Renal cortex interstitium (tissue), 15 donors: ENCODE measurements around the gene GEMIN5. TPM values are rescaled to one million over a fixed set of nuclear protein-coding genes. Genes with fewer than 3 reads are reported as not detected.
"Not testable (repeated sequence)": the region's sequence is repeated elsewhere in the genome, so short reads cannot be mapped to it uniquely, and the experiment has no call there.

ENCODE experiments used
- DNase-seq, 11 donors: peaks; one replicate each; pipeline ENCODE4 v3.0.0-alpha.2; 2013; ENCODE audit warnings: low read depth in 9 of 11, low spot score in 4 of 11; ENCODE audit errors: extremely low read depth in 1 of 11
- long read RNA-seq, 16 experiments: transcript quantifications; one replicate each; lab custom pipeline, GENCODE V29; 2026
- polyA plus RNA-seq, 3 donors: library from polyadenylated mRNA; unstranded; fragments of 120-200 nt; gene quantifications; one replicate each; pipeline ENCODE4 v1.2.1, GENCODE V29; 2013; ENCODE audit not compliant: insufficient read length in 3 of 3

GEMIN5 gene
- 10 to 100 TPM; 21.1 to 23.1 (median 21.2) TPM for polyA plus RNA-seq
- long read RNA-seq, donor 1, result 0 reads
- long read RNA-seq, donor 2, result 0 reads
- long read RNA-seq, donor 3, result 0 reads
- long read RNA-seq, donor 4, full-length matches to known transcripts, result 2 of 2 reads
- long read RNA-seq, donor 4, partial matches to known transcripts, result 0 of 2 reads
- long read RNA-seq, donor 4, other reads (novel, unspliced or antisense), result 0 of 2 reads
- long read RNA-seq, donor 5, result 0 reads
- long read RNA-seq, donor 6, result 0 reads
- long read RNA-seq, donor 7, partial matches to known transcripts, result 184 of 184 reads
- long read RNA-seq, donor 7, other reads (novel, unspliced or antisense), result 0 of 184 reads
- long read RNA-seq, donor 8, result 0 reads
- long read RNA-seq, donor 9, result 0 reads
- long read RNA-seq, donor 10, partial matches to known transcripts, result 0 of 1 reads
- long read RNA-seq, donor 10, other reads (novel, unspliced or antisense), result 0 of 1 reads
- long read RNA-seq, donor 11, full-length matches to known transcripts, result 1 of 1 reads
- long read RNA-seq, donor 11, partial matches to known transcripts, result 0 of 1 reads
- long read RNA-seq, donor 11, other reads (novel, unspliced or antisense), result 0 of 1 reads
- long read RNA-seq, donor 12, result 0 reads
- long read RNA-seq, donor 13, result 0 reads
- long read RNA-seq, donor 14, full-length matches to known transcripts, result 1 of 1 reads
- long read RNA-seq, donor 14, partial matches to known transcripts, result 0 of 1 reads
- long read RNA-seq, donor 14, other reads (novel, unspliced or antisense), result 0 of 1 reads
- long read RNA-seq, donor 15, partial matches to known transcripts, result 38 of 55 reads
- long read RNA-seq, donor 15, other reads (novel, unspliced or antisense), result 17 of 55 reads
- long read RNA-seq, donor 16, full-length matches to known transcripts, result 1 of 1 reads
- long read RNA-seq, donor 16, partial matches to known transcripts, result 0 of 1 reads
- long read RNA-seq, donor 16, other reads (novel, unspliced or antisense), result 0 of 1 reads

- DNase-seq, result peak; percentile 65 to 81 (median 78)
Observed at GRCh38 chr5:154937718-154938466, at the start of gene GEMIN5. GEMIN5 (minus strand) TSS chr5:154938211; CDS start chr5:154938133, 78 bp downstream.

- DNase-seq, result no peak
Observed at GRCh38 chr5:154986151-154986550, 48.1 kb upstream of the GEMIN5 start.

GRCh38 chr5:154984946-154985516 is 47.0 kb upstream of the GEMIN5 start:
- no peak for DNase-seq

GRCh38 chr5:154978294-154978693 is 40.3 kb upstream of the GEMIN5 start:
- DNase-seq, result not testable (repeated sequence)

GRCh38 chr5:154977409-154977808 is 39.4 kb upstream of the GEMIN5 start:
- DNase-seq, result no peak

- not testable (repeated sequence) for DNase-seq
Observed at GRCh38 chr5:154976082-154976481, 38.1 kb upstream of the GEMIN5 start.

GRCh38 chr5:154972476-154973080 is 34.6 kb upstream of the GEMIN5 start:
- DNase-seq, result peak in 9 of 11 donors; percentile 7 to 26 (median 15)

GRCh38 chr5:154971501-154971900 is 33.5 kb upstream of the GEMIN5 start:
- DNase-seq, result no peak

- DNase-seq, result no peak
Observed at GRCh38 chr5:154970759-154971158, 32.7 kb upstream of the GEMIN5 start.

- DNase-seq, result no peak
Observed at GRCh38 chr5:154968953-154969352, 30.9 kb upstream of the GEMIN5 start.

- DNase-seq, result no peak
Observed at GRCh38 chr5:154967421-154968024, 29.5 kb upstream of the GEMIN5 start.

- no peak for DNase-seq
Observed at GRCh38 chr5:154966874-154967273, 28.9 kb upstream of the GEMIN5 start.

- no peak for DNase-seq
Observed at GRCh38 chr5:154966081-154966841, 28.2 kb upstream of the GEMIN5 start.

- DNase-seq, result no peak
Observed at GRCh38 chr5:154962494-154962893, 24.5 kb upstream of the GEMIN5 start.

- no peak for DNase-seq
Observed at GRCh38 chr5:154956712-154957111, 18.7 kb upstream of the GEMIN5 start.

- DNase-seq, result no peak
Observed at GRCh38 chr5:154949781-154950180, 11.8 kb upstream of the GEMIN5 start.

GRCh38 chr5:154948313-154948712 is 10.3 kb upstream of the GEMIN5 start:
- no peak for DNase-seq
